ENCODE measurements around the gene CAMSAP3.

CAMSAP3 gene

GRCh38 chr19:7607874-7608560 is 12.4 kb downstream of the CAMSAP3 start:
- Histone ChIP-seq H3K4me2 (ENCODE audit: low read length) (no peak overlapping the region), H3K27ac (no peak overlapping the region), H3K27me3 (ENCODE audit: control insufficient read depth, insufficient read depth, low read length) (no peaks in the 10 kb centered on the region), H3K79me2 (no peaks in the 10 kb centered on the region), H3K9ac (no peak overlapping the region), H2AFZ (no peak overlapping the region), H3K4me1 (no peaks in the 10 kb centered on the region), H3K9me3 (ENCODE audit: control insufficient read depth, low read length) (no peaks in the 10 kb centered on the region), H3K36me3 (ENCODE audit: control insufficient read depth, insufficient read depth, low read length) (no peaks in the 10 kb centered on the region), H3K4me3 (ENCODE audit: low read depth, low read length) (no peak overlapping the region)
- TF ChIP-seq CTCF (IDR thresholded peaks at IDR 0.05), result no peak

DNA sequence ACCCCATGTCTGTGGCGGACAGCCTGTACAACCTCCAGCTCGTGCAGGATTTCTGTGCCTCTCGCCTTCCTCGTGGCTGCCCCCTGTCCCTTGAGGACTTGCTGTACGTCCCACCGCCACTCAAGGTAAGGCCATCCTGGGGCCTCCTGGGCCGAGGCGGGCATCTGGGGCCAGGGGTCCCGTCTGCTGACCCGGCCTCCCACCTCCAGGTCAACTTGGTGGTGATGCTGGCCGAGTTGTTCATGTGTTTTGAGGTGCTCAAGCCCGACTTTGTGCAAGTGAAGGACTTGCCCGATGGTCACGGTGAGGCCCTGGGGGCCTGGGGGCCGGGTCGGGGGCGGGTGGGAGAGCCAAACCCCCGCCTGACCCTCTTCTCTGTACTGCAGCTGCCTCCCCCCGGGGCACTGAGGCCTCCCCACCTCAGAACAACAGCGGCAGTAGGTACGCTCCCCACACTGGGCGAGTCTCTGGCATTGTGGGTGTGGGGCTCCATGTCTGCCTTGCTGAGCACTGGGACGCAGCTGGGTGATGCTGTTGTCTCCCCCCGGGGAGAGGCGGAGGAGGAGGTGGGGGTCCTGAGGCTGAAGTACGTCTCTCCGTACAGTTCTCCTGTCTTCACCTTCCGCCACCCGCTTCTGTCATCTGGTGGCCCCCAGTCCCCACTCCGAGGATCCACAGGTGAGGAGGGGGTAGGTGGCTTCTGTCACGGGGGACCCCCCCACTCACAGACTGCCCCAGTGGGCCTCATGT is 15.0 kb downstream of the CAMSAP3 start:
- Histone ChIP-seq H3K9ac (no peak overlapping the region), H3K27ac (no peak overlapping the region), H3K9me3 (ENCODE audit: control insufficient read depth, low read length) (no peaks in the 10 kb centered on the region), H2AFZ (no peak overlapping the region), H3K79me2 (no peaks in the 10 kb centered on the region), H3K4me3 (ENCODE audit: low read depth, low read length) (no peak overlapping the region), H3K27me3 (ENCODE audit: control insufficient read depth, insufficient read depth, low read length) (no peaks in the 10 kb centered on the region), H3K4me1 (no peaks in the 10 kb centered on the region), H3K4me2 (ENCODE audit: low read length) (no peak overlapping the region), H3K36me3 (ENCODE audit: control insufficient read depth, insufficient read depth, low read length) (no peaks in the 10 kb centered on the region)
- no peak for TF ChIP-seq CTCF (IDR thresholded peaks at IDR 0.05)

GRCh38 chr19:7611541-7612279 is 16.0 kb downstream of the CAMSAP3 start:
- H3K4me3 ChIP-seq (ENCODE audit: low read depth, low read length), result no peak overlapping the region
- H3K27me3 ChIP-seq (ENCODE audit: control insufficient read depth, insufficient read depth, low read length), result no peaks in the 10 kb centered on the region
- no peaks in the 10 kb centered on the region for H3K36me3 ChIP-seq (ENCODE audit: control insufficient read depth, insufficient read depth, low read length)
- no peak overlapping the region for H3K4me2 ChIP-seq (ENCODE audit: low read length)
- no peaks in the 10 kb centered on the region for H3K4me1 ChIP-seq
- H3K9me3 ChIP-seq (ENCODE audit: control insufficient read depth, low read length), result no peaks in the 10 kb centered on the region
- no peak overlapping the region for H3K9ac ChIP-seq
- H3K79me2 ChIP-seq, result no peaks in the 10 kb centered on the region
- TF ChIP-seq CTCF (IDR thresholded peaks at IDR 0.05), result no peak
- no peak overlapping the region for H2AFZ ChIP-seq
- no peak overlapping the region for H3K27ac ChIP-seq

DNA sequence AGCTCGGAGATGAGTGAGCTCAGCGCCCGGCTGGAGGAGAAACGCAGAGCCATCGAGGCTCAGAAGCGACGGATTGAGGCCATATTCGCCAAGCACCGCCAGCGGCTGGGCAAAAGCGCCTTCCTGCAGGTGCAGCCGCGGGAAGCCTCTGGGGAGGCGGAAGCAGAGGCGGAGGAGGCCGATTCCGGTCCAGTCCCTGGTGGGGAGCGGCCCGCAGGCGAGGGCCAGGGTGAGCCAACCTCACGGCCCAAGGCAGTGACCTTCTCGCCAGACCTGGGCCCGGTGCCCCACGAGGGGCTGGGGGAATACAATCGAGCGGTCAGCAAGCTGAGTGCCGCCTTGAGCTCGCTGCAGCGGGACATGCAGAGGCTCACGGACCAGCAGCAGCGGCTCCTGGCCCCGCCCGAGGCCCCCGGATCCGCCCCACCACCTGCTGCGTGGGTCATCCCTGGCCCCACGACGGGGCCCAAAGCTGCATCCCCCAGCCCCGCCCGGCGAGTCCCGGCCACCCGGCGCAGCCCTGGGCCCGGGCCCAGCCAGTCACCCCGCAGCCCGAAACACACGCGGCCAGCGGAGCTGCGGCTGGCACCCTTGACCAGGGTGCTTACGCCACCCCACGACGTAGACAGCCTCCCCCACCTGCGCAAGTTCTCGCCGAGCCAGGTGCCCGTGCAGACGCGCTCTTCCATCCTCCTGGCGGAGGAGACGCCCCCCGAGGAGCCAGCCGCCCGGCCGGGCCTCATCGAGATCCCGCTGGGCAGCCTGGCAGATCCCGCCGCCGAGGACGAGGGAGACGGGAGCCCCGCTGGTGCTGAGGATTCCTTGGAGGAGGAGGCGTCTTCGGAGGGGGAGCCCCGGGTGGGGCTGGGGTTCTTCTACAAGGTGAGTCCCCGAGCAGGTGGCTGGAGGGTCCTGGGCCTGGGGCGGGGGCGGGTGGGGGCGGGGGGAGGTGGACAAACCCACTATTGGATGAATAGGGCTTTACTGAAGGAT is 16.9 kb downstream of the CAMSAP3 start:
- H3K9ac ChIP-seq, result no peak overlapping the region
- no peaks in the 10 kb centered on the region for H3K79me2 ChIP-seq
- no peaks in the 10 kb centered on the region for H3K4me1 ChIP-seq
- no peak overlapping the region for H3K4me3 ChIP-seq (ENCODE audit: low read depth, low read length)
- no peak for TF ChIP-seq CTCF (IDR thresholded peaks at IDR 0.05)
- no peak overlapping the region for H2AFZ ChIP-seq
- H3K27me3 ChIP-seq (ENCODE audit: control insufficient read depth, insufficient read depth, low read length), result no peaks in the 10 kb centered on the region
- no peak overlapping the region for H3K27ac ChIP-seq
- H3K36me3 ChIP-seq (ENCODE audit: control insufficient read depth, insufficient read depth, low read length), result no peaks in the 10 kb centered on the region
- H3K9me3 ChIP-seq (ENCODE audit: control insufficient read depth, low read length), result no peaks in the 10 kb centered on the region
- H3K4me2 ChIP-seq (ENCODE audit: low read length), result no peak overlapping the region
